ENCODE results near the gene C2CD4C.
"Not testable (repeated sequence)": the region's sequence is repeated elsewhere in the genome, so short reads cannot be mapped to it uniquely, and the experiment has no call there.

C2CD4C gene

GRCh38 chr19:408902-409515, at the start of gene C2CD4C:
Gene C2CD4C, minus strand, starts transcription at chr19:409147. Its CDS starts 786 bp downstream, at chr19:408361.
- DNase-seq, result no peak

GRCh38 chr19:458091-459042, 49.4 kb upstream of the C2CD4C start:
- DNase-seq, result no peak

GRCh38 chr19:457636-458035, 48.7 kb upstream of the C2CD4C start:
- DNase-seq, result no peak

GRCh38 chr19:456547-457110, 47.7 kb upstream of the C2CD4C start:
- no peak for DNase-seq

GRCh38 chr19:455851-456546, 47.1 kb upstream of the C2CD4C start:
- DNase-seq, result no peak

- DNase-seq, result no peak
Observed at GRCh38 chr19:455031-455705, 46.2 kb upstream of the C2CD4C start.

- DNase-seq, result no peak
Observed at GRCh38 chr19:453606-454005, 44.7 kb upstream of the C2CD4C start.

- no peak for DNase-seq
Observed at GRCh38 chr19:452829-453228, 43.9 kb upstream of the C2CD4C start.

GRCh38 chr19:450912-451481, 42.0 kb upstream of the C2CD4C start:
- DNase-seq, result not testable (repeated sequence)

GRCh38 chr19:449916-450315, 41.0 kb upstream of the C2CD4C start:
- DNase-seq, result no peak

GRCh38 chr19:447816-448560, 39.0 kb upstream of the C2CD4C start:
- no peak for DNase-seq

- DNase-seq, result no peak
Observed at GRCh38 chr19:447064-447426, 38.1 kb upstream of the C2CD4C start.

GRCh38 chr19:444677-445210, 35.8 kb upstream of the C2CD4C start:
- DNase-seq, result no peak

- no peak for DNase-seq
Observed at GRCh38 chr19:443005-443404, 34.1 kb upstream of the C2CD4C start.

GRCh38 chr19:442085-442484, 33.1 kb upstream of the C2CD4C start:
- DNase-seq, result no peak

- DNase-seq, result no peak
Observed at GRCh38 chr19:441213-441836, 32.4 kb upstream of the C2CD4C start.

- DNase-seq, result no peak
Observed at GRCh38 chr19:440391-441212, 31.7 kb upstream of the C2CD4C start.

- DNase-seq, result no peak
Observed at GRCh38 chr19:439167-439900, 30.4 kb upstream of the C2CD4C start.

GRCh38 chr19:438416-438958, 29.5 kb upstream of the C2CD4C start:
- no peak for DNase-seq
